GM03348 (cell line): ENCODE results near the gene GSTO2.

Source experiments
- DNase-seq: peaks from one replicate; pipeline ENCODE4 v3.0.0; 2012; ENCODE audit warnings: low spot score

Gene GSTO2

GRCh38 chr10:104325436-104326435, 56.8 kb downstream of the GSTO2 start:
- DNase-seq = no peak

GRCh38 chr10:104326991-104327610, 58.1 kb downstream of the GSTO2 start:
- DNase-seq = no peak

GRCh38 chr10:104327745-104328645, 59.0 kb downstream of the GSTO2 start:
- peak; percentile 77 for DNase-seq

GRCh38 chr10:104328646-104328895, 59.6 kb downstream of the GSTO2 start:
- no peak for DNase-seq

GRCh38 chr10:104328896-104329710, 60.1 kb downstream of the GSTO2 start:
- DNase-seq = peak; percentile 86

GRCh38 chr10:104329735-104330134, 60.8 kb downstream of the GSTO2 start:
- DNase-seq = peak; percentile 62

GRCh38 chr10:104330168-104331110, 61.5 kb downstream of the GSTO2 start:
- peak; percentile 66 for DNase-seq

- DNase-seq = no peak
These were observed 62.3 kb downstream of the GSTO2 start for GRCh38 chr10:104331208-104331838.

- DNase-seq = no peak
These were observed 63.5 kb downstream of the GSTO2 start for GRCh38 chr10:104332243-104333031.

GRCh38 chr10:104333032-104333727, 64.2 kb downstream of the GSTO2 start:
- no peak for DNase-seq

GRCh38 chr10:104333728-104334373, 64.9 kb downstream of the GSTO2 start:
- DNase-seq = no peak

GRCh38 chr10:104334561-104334960, 65.6 kb downstream of the GSTO2 start:
- DNase-seq = no peak

- DNase-seq = no peak
These were observed 66.1 kb downstream of the GSTO2 start for GRCh38 chr10:104334965-104335650.

GRCh38 chr10:104336821-104337467, 68.0 kb downstream of the GSTO2 start:
- peak; percentile 62 for DNase-seq

- peak; percentile 19 for DNase-seq
These were observed 68.6 kb downstream of the GSTO2 start for GRCh38 chr10:104337521-104337984.

GRCh38 chr10:104337985-104338735, 69.2 kb downstream of the GSTO2 start, which contains the start of gene ITPRIP:
ITPRIP (minus strand) TSS chr10:104338465; CDS start chr10:104316051, 22,414 bp downstream.
- peak; percentile 86 for DNase-seq
